GM13977 (cell line): ENCODE results near the gene MTA1.

ENCODE experiments used
- DNase-seq: peaks from one replicate; pipeline ENCODE4 v3.0.0; 2012; ENCODE audit warnings: low spot score
- CTCF ChIP-seq: IDR thresholded peaks from 2 replicates; pipeline ENCODE4 v1.5.1; 2012; ENCODE audit warnings: mild to moderate bottlenecking, control low read depth; ENCODE audit not compliant: insufficient read depth; ENCODE audit errors: extremely low read depth, missing control alignments
- in situ Hi-C: fragments of 300-500 bp; cut with MboI; formaldehyde crosslinking; loops from one replicate; pipeline ENCODE4 v1.12.0; 2022; ENCODE audit warnings: low sequenced_read_pairs, low pct_unique_long_range_greater_than_20kb, mixed read lengths, inconsistent platforms; ENCODE audit not compliant: unreplicated experiment

The MTA1 gene

DNA sequence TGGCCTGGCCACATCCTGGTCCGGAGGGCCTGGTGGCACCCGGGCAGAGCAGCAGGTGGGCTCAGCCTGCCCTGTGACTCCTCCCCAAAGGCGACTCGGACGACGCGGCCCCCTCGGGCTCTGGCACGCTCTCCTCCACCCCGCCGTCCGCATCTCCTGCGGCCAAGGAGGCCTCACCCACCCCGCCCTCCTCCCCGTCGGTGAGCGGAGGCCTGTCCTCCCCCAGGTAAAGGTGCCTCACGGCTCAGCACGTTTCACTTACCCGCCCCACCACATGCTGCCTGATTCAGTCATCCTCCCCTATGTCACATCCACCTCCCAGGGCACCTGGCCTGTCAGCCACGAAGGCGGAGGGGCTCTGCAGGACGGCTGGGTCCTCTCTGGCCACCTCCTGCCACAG lies 28.1 kb upstream of the MTA1 start:
- TF ChIP-seq CTCF = no peak
- no peak for DNase-seq
- in situ Hi-C loops = no loop called here

- TF ChIP-seq CTCF = no peak
- no peak for DNase-seq
These were observed 27.2 kb upstream of the MTA1 start for GRCh38 chr14:105392131-105393090.

DNA sequence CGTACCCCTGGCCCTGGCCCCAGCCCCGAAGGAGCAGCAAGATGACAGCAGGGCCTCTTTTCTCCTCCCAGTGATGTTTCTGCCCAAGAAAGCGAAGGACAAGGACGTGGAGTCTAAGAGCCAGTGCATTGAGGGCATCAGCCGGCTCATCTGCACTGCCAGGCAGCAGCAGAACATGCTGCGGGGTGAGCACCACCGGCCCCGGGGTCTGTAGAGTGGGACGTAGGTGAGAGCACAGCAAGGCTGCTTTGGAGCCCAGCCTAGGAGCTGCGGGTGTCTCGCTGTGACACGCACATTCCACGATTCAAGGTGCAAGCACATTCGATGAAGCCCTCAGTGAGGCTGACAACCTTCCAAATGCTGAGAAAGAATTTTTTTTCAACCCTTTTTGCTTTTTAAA lies 26.5 kb upstream of the MTA1 start:
- no peak for TF ChIP-seq CTCF
- in situ Hi-C loops = no loop called here
- no peak for DNase-seq

More at GRCh38 chr14:105392131-105393090, 27.2 kb upstream of the MTA1 start:
- in situ Hi-C loops = no loop called here

- no peak for DNase-seq
- TF ChIP-seq CTCF = no peak
- in situ Hi-C loops = no loop called here
These were observed 24.7 kb upstream of the MTA1 start for GRCh38 chr14:105394714-105395537.

DNA sequence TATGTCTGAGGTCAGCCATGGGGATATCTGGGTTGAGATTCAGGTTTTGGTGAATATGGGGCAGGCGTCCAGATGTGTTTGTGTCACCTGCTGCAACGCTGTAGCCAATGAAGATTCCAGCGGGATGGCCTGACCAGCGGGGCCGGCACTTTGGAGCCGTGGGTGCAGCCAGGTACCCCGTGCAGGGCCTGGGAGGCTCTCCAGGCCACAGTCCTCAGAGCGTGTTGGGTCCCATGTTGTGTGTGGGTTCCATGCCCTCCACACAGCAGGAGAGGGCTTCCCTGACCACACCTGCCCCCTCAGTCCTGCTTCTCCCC lies 24.1 kb upstream of the MTA1 start:
- no peak for DNase-seq
- in situ Hi-C loops = no loop called here

More for the DNA sequence above, 24.1 kb upstream of the MTA1 start:
- TF ChIP-seq CTCF = no peak
